MM.1S (cell line): ENCODE results near the gene PTPRG.

Experiments
- DNase-seq: peaks from one replicate; pipeline ENCODE4 v3.0.0-alpha.2; 2015
- H2AFZ ChIP-seq: fragments of 300-600 bp; sonication (generic); 2 replicates; pipeline ENCODE4 v1.6.0; 2016; ENCODE audit warnings: antibody characterized with exemption, low read length
- H3F3A ChIP-seq: fragments of 300-600 bp; sonication (generic); 2 replicates; pipeline ENCODE4 v1.6.1; 2016; ENCODE audit warnings: mild to moderate bottlenecking, antibody characterized with exemption, low read length, moderate library complexity, mixed read lengths; ENCODE audit not compliant: insufficient read depth
- H3K27ac ChIP-seq: fragments of 300-600 bp; sonication (generic); 2 replicates; pipeline ENCODE4 v1.5.1; 2016; ENCODE audit warnings: mild to moderate bottlenecking, low read length
- H3K27me3 ChIP-seq: fragments of 300-600 bp; sonication (generic); replicated peaks from 2 replicates; pipeline ENCODE4 v1.6.0; 2016; ENCODE audit warnings: low read length; ENCODE audit not compliant: insufficient read depth
- H3K36me3 ChIP-seq: fragments of 300-600 bp; sonication (generic); replicated peaks from 2 replicates; pipeline ENCODE4 v1.6.1; 2016; ENCODE audit warnings: mild to moderate bottlenecking, low read length, mixed read lengths; ENCODE audit not compliant: insufficient read depth
- H3K4me1 ChIP-seq: fragments of 300-600 bp; sonication (generic); 2 replicates; pipeline ENCODE4 v1.6.1; 2016; ENCODE audit warnings: low read length, mixed read lengths
- H3K4me2 ChIP-seq: fragments of 300-600 bp; sonication (generic); 2 replicates; pipeline ENCODE4 v1.6.0; 2016; ENCODE audit warnings: low read depth, low read length
- H3K4me3 ChIP-seq: fragments of 300-600 bp; sonication (generic); 2 replicates; pipeline ENCODE4 v1.5.1; 2016; ENCODE audit warnings: low read length, mixed read lengths
- H3K79me2 ChIP-seq: fragments of 300-600 bp; sonication (generic); 2 replicates; pipeline ENCODE4 v1.6.1; 2016; ENCODE audit warnings: mixed run types, low read length, mixed read lengths
- H3K9ac ChIP-seq: fragments of 300-600 bp; sonication (generic); 2 replicates; pipeline ENCODE4 v1.6.1; 2016; ENCODE audit warnings: low read length, mixed read lengths
- H3K9me2 ChIP-seq: fragments of 300-600 bp; sonication (generic); replicated peaks from 2 replicates; pipeline ENCODE4 v1.6.1; 2016; ENCODE audit warnings: mild to moderate bottlenecking, low read length, mixed read lengths; ENCODE audit not compliant: insufficient read depth
- H3K9me3 ChIP-seq: fragments of 300-600 bp; sonication (generic); replicated peaks from 2 replicates; pipeline ENCODE4 v1.6.1; 2016; ENCODE audit warnings: mild to moderate bottlenecking, low read length, mixed read lengths; ENCODE audit not compliant: insufficient read depth
- H4K20me1 ChIP-seq: fragments of 300-600 bp; sonication (generic); 2 replicates; pipeline ENCODE4 v1.6.1; 2016; ENCODE audit warnings: mild to moderate bottlenecking, low read length, moderate library complexity, mixed read lengths; ENCODE audit not compliant: insufficient read depth
- CTCF ChIP-seq: fragments of 300-600 bp; sonication (generic); IDR thresholded peaks from 2 replicates; pipeline ENCODE4 v1.5.1; 2016; ENCODE audit warnings: antibody characterized with exemption, low read length, mixed read lengths
- EZH2 ChIP-seq: fragments of 300-600 bp; sonication (generic); optimal IDR thresholded peaks from 2 replicates; pipeline ENCODE3; 2017; ENCODE audit warnings: low read depth, mild to moderate bottlenecking, antibody characterized with exemption, low read length, mixed read lengths
- EZH2phosphoT487 ChIP-seq: fragments of 300-600 bp; sonication (generic); IDR thresholded peaks from 2 replicates; pipeline ENCODE4 v1.6.1; 2018; ENCODE audit warnings: antibody characterized with exemption, low read length

PTPRG gene

GRCh38 chr3:62236016-62236415, 674.6 kb downstream of the PTPRG start:
- H3K9me3 ChIP-seq, result no peaks in the 10 kb centered on the region
- H3K27ac ChIP-seq, result no peak overlapping the region
- TF ChIP-seq EZH2phosphoT487 (no peak), EZH2 (no peak), CTCF (no peak)
- no peaks in the 10 kb centered on the region for H3K36me3 ChIP-seq
- H3K79me2 ChIP-seq, result no peaks in the 10 kb centered on the region
- no peak for DNase-seq
- no peak overlapping the region for H3K4me3 ChIP-seq
- H3F3A ChIP-seq, result peaks cover 33% of the 10 kb centered on the region
- H3K9me2 ChIP-seq, result no peaks in the 10 kb centered on the region
- H3K27me3 ChIP-seq, result no peaks in the 10 kb centered on the region
- no peaks in the 10 kb centered on the region for H4K20me1 ChIP-seq
- no peak overlapping the region for H3K9ac ChIP-seq
- no peak overlapping the region for H2AFZ ChIP-seq
- no peak overlapping the region for H3K4me2 ChIP-seq
- peaks cover 31% of the 10 kb centered on the region for H3K4me1 ChIP-seq

GRCh38 chr3:62237286-62237948, 676.0 kb downstream of the PTPRG start:
- peak overlapping the region; percentile 88 for H3K4me2 ChIP-seq
- no peaks in the 10 kb centered on the region for H4K20me1 ChIP-seq
- H2AFZ ChIP-seq, result peak overlapping the region; percentile 32
- peaks cover 27% of the 10 kb centered on the region for H3K4me1 ChIP-seq
- no peaks in the 10 kb centered on the region for H3K79me2 ChIP-seq
- H3K9me2 ChIP-seq, result no peaks in the 10 kb centered on the region
- H3K27me3 ChIP-seq, result no peaks in the 10 kb centered on the region
- peak; percentile 59 for DNase-seq
- TF ChIP-seq EZH2, result no peak
- H3K9ac ChIP-seq, result peak overlapping the region; percentile 35; the same call in 1 of the 2 replicates
- no peaks in the 10 kb centered on the region for H3K9me3 ChIP-seq
- no peaks in the 10 kb centered on the region for H3K36me3 ChIP-seq
- H3K27ac ChIP-seq, result peak overlapping the region; percentile 72
- H3K4me3 ChIP-seq, result peak overlapping the region; percentile 61
- peaks cover 32% of the 10 kb centered on the region for H3F3A ChIP-seq

- H3K9me3 ChIP-seq, result no peaks in the 10 kb centered on the region
- H2AFZ ChIP-seq, result peak overlapping the region; percentile 32
- no peaks in the 10 kb centered on the region for H3K9me2 ChIP-seq
- no peaks in the 10 kb centered on the region for H3K36me3 ChIP-seq
- H3K4me2 ChIP-seq, result peak overlapping the region; percentile 88
- H3F3A ChIP-seq, result peaks cover 26% of the 10 kb centered on the region
- H3K27ac ChIP-seq, result peak overlapping the region; percentile 72
- peak; percentile 83 for DNase-seq
- H3K4me3 ChIP-seq, result peak overlapping the region; percentile 61
- H3K27me3 ChIP-seq, result no peaks in the 10 kb centered on the region
- TF ChIP-seq EZH2, result no peak
- no peaks in the 10 kb centered on the region for H3K79me2 ChIP-seq
- no peaks in the 10 kb centered on the region for H4K20me1 ChIP-seq
- peaks cover 21% of the 10 kb centered on the region for H3K4me1 ChIP-seq
- H3K9ac ChIP-seq, result peak overlapping the region; percentile 35; the same call in 1 of the 2 replicates
Observed at GRCh38 chr3:62238003-62238402, 676.6 kb downstream of the PTPRG start.

- Histone ChIP-seq H3K9me2 (no peaks in the 10 kb centered on the region), H3K9me3 (no peaks in the 10 kb centered on the region), H3K4me1 (peaks cover 19% of the 10 kb centered on the region), H3K27me3 (no peaks in the 10 kb centered on the region), H3K4me2 (peak overlapping the region; percentile 88), H2AFZ (0 out of 2 replicates have a peak overlapping the region, but pooled peaks have one; percentile 23), H3K4me3 (peak overlapping the region; percentile 61), H3K79me2 (no peaks in the 10 kb centered on the region), H3K9ac (peak overlapping the region; percentile 35; the same call in 1 of the 2 replicates), H3F3A (peaks cover 25% of the 10 kb centered on the region), H3K36me3 (no peaks in the 10 kb centered on the region), H4K20me1 (no peaks in the 10 kb centered on the region), H3K27ac (peak overlapping the region; percentile 72; the same call in 1 of the 2 replicates)
- DNase-seq, result peak; percentile 78
- TF ChIP-seq EZH2phosphoT487 (no peak), EZH2 (no peak), CTCF (peak; percentile 35)
Observed at GRCh38 chr3:62238431-62238830, 677.1 kb downstream of the PTPRG start.
